NCI-H2107 treated with DMSO at 0.1 percent for 48 hours (cell line): ENCODE results near the gene MBD3L2.
"Not testable (repeated sequence)": the region's sequence is repeated elsewhere in the genome, so short reads cannot be mapped to it uniquely, and the experiment has no call there.

Source experiments
- DNase-seq: peaks from one replicate; lab custom pipeline; 2025; ENCODE audit not compliant: unreplicated experiment; lab: John Stamatoyannopoulos, UW

MBD3L2 gene

DNA sequence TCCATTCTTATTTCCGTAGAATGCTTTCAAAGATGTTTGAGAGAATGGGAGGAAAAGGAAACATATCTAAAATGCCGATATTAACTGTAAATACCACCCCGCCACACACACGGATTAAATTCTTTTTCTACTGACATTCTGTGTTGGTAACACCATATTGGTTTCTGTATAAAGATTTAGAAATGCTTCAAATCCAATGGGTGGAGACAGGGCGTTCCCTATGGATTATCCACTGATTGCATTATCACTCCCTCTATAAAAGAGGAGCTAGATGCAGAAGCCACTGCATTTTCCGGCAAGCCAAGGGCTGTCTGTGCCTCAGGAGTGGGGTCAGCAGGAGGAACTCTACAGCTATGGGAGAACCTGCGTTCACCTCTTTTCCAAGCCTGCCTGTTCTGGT, at the start of gene MBD3L2:
Gene MBD3L2 (plus strand): TSS at position 301 of the 400 bp plus-strand sequence. CDS start 53 bp downstream, at position 354.
- DNase-seq, result not testable (repeated sequence)

DNA sequence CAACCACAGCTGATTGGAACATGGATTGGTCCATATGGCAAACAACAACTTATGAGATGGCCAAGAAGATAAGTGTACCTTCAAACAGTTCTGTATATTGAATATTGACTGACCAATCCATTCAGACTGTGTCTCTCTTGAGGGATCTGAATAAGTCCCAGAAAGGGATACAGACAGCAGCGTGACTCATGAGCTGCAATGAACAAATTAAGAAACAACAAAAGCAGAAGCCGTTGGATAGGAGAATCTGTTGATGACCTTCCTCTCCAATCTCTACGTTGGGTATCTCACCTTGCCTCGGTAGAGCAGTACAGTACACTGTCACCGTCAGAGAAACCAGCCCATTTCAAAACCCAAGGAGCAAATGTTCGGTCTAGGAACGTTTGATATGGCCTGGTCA, 49.2 kb upstream of the MBD3L2 start:
- no peak for DNase-seq

DNA sequence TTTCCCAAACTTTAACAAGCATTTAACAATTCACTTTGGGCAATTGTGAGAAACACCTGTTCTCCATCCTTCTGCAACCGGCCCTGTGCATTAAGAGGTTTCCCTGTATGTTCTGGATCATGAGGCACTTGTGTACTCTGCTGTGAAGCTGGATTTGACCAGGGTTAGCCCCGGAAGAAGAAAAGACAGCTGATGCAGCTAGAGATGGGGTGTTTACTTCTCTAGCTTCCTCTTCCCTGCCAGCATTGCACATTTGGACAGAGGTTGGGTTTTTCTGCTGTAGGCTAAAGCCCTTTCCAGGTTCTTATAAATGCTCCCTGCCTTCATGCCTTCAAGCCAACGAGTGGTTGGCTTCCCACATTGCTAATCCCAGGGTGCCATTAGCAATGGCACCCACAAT, 48.8 kb upstream of the MBD3L2 start:
- DNase-seq, result no peak

DNA sequence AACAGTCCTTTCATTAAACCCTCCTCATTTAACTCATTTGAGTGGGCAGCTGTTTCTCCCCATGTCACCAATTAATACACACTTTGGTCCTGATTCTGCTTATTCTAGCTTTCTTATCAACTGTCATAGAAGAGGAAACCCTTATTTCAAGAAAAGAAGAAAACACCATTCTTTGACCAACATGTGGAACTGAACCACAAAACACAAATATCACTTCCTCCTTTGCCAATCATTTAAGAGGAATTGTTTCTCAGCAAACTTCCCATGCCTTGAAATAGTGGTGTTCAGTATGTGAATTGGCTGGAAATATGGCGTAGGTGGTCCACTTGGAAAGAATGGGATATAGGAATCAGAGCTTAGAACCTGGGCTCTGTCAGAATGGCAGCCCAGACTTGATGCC, 48.3 kb upstream of the MBD3L2 start:
- no peak for DNase-seq

DNA sequence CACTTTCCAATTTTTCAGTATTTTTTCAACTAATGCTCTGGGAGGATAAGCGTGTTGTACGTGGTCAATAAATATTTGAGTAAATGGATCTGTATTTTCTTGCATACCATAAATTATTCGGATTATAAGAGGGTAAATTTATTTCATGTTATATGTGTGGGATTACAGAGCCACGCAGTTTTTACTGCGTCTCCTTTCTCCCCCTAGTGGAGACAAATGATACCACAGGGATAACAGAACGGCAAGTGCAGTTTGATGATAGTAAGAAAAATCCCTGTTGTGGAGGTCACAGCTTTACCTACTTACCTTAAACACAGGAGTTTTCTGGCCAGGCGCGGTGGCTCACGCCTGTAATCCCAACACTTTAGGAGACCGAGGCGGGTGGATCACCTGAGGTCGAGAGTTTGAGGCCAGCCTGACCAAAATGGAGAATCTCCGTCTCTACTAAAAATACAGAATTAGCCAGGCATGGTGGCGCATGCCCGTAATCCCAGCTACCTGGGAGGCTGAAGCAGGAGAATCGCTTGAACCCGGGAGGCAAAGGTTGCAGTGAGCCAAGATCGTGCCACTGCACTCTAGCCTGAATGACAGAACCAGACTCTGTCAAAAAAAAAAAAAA, 44.7 kb upstream of the MBD3L2 start:
- peak; percentile 4 for DNase-seq

DNA sequence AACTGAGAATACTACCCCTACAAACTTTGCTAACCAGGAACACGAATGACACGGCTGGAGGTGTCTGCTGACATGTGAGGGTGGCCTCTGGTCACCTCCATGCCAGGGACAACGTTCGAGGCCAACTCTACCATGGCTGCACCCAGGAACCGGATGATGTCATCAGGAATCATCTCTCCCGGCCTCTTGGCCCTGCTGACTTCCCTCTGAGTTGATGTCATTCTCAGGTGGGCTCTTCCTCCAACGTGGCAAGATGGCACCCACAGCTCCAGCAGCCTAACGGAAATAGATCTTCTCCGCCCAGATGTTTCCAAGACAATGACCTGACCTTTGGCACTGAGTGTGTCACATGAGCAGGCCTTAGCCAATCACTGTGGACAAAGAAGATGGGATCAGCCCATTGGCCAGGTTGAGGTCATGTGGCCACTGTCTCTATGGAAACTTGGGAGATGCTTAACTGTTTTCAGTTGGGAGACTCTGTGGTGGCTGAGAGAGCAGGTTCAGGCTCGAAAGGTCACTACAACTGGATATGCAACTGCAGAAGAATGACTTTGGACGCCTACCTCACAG, 42.9 kb upstream of the MBD3L2 start:
- no peak for DNase-seq

DNA sequence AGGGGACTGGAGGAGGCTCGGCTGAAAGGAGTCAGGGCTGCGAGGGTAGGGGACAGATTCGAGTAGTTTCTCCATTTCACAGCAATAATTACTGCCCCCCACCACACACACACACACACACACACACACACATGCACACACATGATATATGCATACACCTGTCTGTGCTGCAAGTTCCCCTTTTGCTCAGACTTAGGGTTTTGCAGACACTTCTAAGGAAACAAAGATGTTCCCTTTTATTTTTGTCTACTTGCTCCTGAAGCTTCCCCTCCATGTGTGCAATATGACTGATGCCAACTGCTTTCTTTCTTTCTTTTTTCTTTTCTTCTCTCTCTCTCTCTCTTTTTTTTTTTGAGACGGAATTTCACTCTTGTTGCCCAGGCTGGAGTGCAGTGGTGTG, 41.3 kb upstream of the MBD3L2 start:
- DNase-seq, result no peak

DNA sequence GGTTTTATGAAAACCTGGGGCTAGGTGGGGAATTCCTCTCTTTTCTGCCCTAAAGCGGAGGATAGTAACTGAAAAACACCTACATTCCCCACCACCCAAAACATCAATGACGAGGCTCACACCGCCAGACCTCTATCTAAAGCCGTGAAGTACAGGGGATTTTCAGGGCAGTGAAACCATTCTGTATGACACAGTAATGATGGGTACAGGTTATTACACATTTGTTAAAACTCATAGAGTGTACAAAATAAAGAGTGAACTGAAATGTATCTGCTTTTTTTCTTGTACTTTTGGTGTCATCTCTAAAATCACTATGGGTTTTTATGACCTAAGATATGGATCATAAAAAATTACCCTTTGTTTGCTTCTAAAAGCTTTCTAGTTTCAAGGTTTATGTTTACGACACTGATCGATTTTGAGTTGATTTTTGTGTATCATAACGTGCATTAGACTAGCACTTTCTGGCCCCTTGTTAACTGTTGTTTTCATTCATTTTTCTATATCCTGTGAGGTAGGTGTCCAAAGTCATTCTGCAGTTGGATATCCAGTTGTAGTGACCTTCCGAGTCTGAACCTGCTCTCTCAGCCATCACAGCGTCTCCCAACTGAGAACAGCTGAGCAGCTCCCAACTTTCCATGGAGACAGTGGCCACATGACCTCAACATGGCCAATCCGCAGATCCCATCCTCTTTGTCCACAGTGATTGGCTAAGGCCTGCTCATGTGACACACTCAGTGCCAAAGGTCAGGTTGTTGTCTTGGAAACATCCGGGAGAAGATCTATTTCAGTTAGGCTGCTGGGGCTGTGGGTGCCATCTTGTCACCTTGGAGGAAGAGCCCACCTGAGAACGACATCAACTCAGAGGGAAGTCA, 38.2 kb upstream of the MBD3L2 start:
- no peak for DNase-seq

DNA sequence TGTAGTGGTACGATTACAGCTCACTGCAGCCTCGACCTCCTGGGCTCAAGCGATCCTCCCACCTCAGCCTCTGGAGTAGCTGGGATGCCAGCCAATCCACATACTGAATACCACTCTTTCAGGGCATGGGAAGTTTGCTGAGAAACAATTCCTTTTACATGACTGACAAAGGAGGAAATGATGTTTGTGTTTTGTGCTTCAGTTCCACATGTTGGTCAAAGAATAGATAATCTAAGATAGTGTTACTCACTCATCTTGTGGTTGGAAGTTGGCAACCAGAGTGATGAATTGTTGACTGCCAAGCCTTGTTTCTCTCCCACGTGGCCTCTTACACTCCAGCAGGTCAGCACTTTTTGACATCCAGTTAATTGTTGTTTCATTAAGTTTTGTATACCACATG, 35.4 kb upstream of the MBD3L2 start:
- DNase-seq, result no peak

DNA sequence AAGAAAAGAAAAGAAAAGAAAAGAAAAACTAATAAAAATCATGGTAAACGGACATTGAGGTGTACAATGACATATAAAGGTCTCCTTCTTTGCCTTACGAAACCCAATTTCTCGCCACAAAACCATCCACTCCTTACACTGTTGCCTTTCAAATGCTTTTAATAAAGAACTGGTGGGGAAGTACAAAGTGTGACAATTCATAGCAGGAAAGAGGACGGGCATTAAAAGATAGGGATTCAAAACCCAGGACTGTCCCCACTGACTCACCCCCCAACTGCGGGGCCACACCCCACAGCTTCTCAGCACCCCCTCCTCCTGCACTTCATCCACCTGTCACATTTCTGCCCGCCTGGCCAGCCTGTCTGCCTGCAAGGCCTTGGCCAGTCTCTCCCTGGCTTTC, 30.3 kb upstream of the MBD3L2 start:
- DNase-seq, result no peak

DNA sequence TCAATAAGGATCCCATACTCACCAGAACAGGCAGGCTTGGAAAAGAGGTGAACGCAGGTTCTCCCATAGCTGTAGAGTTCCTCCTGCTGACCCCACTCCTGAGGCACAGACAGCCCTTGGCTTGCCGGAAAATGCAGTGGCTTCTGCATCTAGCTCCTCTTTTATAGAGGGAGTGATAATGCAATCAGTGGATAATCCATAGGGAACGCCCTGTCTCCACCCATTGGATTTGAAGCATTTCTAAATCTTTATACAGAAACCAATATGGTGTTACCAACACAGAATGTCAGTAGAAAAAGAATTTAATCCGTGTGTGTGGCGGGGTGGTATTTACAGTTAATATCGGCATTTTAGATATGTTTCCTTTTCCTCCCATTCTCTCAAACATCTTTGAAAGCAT, 27.8 kb upstream of the MBD3L2 start, which contains the start of gene MBD3L2B:
Gene MBD3L2B (minus strand): TSS at position 101 of the 400 bp plus-strand sequence. CDS start 34 bp downstream, at position 67.
- DNase-seq, result not testable (repeated sequence)

DNA sequence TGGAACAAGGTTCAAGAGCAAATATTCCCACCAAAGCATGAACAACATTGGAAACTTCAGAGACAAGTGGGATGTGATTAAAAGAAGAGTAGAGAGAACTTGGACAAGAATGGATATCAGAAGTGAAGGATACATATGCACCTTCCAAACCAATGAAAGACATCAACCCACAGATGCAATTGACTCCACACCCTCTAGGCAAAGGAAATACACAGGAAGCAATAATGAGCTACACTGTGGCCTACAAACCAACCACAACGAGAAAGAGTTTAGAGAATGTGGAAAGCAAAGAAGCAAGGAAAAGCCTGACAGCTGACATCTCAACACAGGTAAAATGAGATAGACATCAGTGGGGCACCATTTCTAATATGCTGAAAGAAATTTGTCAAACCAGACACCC, 20.3 kb upstream of the MBD3L2 start:
- DNase-seq, result not testable (repeated sequence)

DNA sequence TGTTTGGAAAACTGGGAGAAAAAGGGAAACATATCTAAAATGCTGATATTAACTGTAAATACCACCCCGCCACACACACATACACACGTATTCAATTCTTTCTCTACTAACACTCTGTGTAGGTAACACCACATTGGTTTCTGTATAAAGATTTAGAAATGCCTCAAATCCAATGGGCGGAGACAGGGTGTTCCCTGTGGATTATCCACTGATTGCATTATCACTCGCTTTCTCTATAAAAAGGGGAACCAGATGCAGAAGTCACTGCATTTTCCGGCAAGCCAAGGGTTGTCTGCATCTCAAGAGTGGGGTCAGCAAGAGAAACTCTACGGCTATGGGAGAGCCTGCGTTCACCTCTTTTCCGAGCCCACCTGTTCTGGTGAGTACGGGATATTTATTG, 18.8 kb upstream of the MBD3L2 start, which contains the start of gene MBD3L5:
Gene MBD3L5 (plus strand): TSS at position 301 of the 400 bp plus-strand sequence. CDS start 34 bp downstream, at position 335.
- DNase-seq, result not testable (repeated sequence)

DNA sequence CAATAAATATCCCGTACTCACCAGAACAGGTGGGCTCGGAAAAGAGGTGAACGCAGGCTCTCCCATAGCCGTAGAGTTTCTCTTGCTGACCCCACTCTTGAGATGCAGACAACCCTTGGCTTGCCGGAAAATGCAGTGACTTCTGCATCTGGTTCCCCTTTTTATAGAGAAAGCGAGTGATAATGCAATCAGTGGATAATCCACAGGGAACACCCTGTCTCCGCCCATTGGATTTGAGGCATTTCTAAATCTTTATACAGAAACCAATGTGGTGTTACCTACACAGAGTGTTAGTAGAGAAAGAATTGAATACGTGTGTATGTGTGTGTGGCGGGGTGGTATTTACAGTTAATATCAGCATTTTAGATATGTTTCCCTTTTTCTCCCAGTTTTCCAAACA, 9.0 kb upstream of the MBD3L2 start, which contains the start of gene MBD3L4:
Gene MBD3L4 (minus strand): TSS at position 101 of the 400 bp plus-strand sequence. CDS start 35 bp downstream, at position 66.
- DNase-seq, result not testable (repeated sequence)

DNA sequence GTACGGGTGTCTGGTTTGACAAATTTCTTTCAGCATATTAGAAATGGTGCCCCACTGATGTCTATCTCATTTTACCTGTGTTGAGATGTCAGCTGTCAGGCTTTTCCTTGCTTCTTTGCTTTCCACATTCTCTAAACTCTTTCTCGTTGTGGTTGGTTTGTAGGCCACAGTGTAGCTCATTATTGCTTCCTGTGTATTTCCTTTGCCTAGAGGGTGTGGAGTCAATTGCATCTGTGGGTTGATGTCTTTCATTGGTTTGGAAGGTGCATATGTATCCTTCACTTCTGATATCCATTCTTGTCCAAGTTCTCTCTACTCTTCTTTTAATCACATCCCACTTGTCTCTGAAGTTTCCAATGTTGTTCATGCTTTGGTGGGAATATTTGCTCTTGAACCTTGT, 7.6 kb upstream of the MBD3L2 start:
- DNase-seq, result not testable (repeated sequence)

DNA sequence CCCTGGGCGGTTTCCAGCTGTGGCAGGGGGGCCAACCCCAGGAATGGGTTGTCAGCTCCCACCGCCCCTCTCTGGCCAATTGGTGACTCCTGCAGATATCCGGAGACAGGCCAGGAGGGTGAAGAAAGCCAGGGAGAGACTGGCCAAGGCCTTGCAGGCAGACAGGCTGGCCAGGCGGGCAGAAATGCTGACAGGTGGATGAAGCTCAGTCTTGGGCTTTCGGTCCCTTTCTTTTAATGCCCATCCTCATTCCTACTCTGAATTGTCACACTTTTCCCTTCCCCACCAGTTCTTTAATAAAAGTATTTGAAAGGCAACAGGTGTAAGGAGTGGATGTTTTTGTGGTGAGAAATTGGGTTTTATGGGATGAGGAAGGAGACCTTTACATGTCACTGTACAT, 2.3 kb downstream of the MBD3L2 start:
- not testable (repeated sequence) for DNase-seq

DNA sequence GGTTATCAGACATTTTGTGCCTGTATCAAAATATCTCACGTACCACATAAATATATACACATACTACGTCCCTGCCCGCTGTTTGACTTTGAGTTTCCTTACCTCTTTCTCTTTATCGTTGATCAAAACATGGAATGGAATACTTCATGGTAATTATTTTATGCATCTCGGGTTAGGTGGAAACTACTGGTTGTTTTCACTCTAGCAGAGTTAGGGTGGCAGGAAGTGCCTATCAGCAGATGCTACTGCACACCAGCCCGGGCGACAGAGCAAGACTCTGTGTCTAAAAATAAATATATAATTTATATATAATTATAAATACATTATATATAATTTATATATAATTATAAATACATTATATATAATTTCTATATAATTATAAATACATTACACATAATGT, 3.8 kb downstream of the MBD3L2 start:
- DNase-seq, result not testable (repeated sequence)

DNA sequence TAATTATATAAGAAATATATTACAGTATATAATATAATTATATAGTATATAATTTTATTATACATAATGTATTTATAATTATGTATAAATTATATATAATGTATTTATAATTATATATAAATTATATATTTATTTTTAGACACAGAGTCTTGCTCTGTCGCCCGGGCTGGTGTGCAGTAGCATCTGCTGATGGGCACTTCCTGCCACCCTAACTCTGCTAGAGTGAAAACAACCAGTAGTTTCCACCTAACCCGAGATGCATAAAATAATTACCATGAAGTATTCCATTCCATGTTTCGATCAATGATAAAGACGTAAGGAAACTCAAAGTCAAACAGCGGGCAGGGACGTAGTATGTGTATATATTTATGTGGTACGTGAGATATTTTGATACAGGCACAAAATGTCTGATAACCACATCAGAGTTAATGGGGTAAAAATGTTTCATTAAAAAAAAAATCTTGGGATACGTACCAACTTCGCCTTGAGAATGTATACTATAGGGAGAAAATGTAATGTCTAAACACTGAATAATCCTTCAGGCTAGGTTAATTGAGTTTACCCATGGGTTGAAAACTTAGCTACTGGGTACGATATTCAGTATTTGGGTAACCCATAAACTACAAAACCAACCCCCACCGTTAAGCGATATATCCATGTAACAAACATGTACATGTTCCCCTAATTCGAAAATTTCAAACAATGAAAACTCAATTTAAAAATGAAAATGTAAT, 5.7 kb downstream of the MBD3L2 start:
- not testable (repeated sequence) for DNase-seq

DNA sequence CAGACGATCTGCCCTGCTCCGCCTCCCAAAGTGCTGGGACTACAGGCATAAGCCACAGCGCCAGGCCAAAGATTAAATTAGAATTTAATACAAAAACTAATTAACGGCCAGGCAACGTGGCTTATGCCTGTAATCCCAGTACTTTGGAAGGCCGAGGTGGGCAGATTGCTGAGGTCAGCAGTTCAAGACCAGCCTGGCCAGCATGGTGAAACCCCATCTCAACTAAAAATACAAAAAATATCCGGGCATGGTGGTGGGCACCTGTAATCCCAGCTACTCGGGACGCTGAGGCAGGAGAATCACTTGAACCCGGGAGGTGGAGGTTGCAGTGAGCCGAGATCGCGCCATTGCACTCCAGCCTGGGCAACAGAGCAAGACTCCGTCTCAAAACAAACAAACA, 6.6 kb downstream of the MBD3L2 start:
- DNase-seq, result not testable (repeated sequence)

DNA sequence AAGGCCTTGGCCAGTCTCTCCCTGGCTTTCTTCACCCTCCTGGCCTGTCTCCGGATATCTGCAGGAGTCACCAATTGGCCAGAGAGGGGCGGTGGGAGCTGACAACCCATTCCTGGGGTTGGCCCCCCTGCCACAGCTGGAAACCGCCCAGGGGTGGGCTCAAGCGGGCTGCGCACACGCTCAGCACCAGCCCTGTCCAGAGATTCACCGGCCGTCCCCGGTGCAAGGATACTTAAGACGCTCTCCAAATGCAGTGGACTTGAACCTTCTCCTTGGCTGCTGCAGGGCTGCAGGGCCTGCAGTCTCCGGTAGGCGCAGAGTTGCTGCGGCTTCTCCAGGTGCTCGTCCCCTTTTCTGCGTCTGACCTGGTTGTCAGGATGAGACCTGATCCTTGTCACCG, 7.2 kb downstream of the MBD3L2 start:
- not testable (repeated sequence) for DNase-seq

DNA sequence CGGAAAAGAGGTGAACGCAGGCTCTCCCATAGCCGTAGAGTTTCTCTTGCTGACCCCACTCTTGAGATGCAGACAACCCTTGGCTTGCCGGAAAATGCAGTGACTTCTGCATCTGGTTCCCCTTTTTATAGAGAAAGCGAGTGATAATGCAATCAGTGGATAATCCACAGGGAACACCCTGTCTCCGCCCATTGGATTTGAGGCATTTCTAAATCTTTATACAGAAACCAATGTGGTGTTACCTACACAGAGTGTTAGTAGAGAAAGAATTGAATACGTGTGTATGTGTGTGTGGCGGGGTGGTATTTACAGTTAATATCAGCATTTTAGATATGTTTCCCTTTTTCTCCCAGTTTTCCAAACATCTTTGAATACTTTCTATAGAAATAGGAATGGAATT, 9.5 kb downstream of the MBD3L2 start, which contains the start of gene MBD3L3:
Gene MBD3L3 (minus strand): TSS at position 101 of the 400 bp plus-strand sequence. CDS start 71 bp downstream, at position 30.
- DNase-seq, result not testable (repeated sequence)
